SK-N-SH treated with all-trans-retinoic acid at 6 μM for 48 hours (cell line): ENCODE measurements around the gene RREB1.
"Not testable (repeated sequence)": the region's sequence is repeated elsewhere in the genome, so short reads cannot be mapped to it uniquely, and the experiment has no call there.

Experiments
- ATAC-seq: fragments of 200-7000 bp; cut with Tn5 transposase; 3 replicates; pipeline ENCODE4 v1.9.1; 2020; ENCODE audit warnings: mild to moderate bottlenecking, moderate library complexity
- ARNTL ChIP-seq: fragments of 450-650 bp; formaldehyde crosslinking; IDR thresholded peaks from 2 replicates; pipeline ENCODE4 v1.5.0; 2020; ENCODE audit warnings: low read depth, mild to moderate bottlenecking, moderate library complexity, borderline replicate concordance
- CREB5 ChIP-seq: fragments of 250-450 bp; sonication (Bioruptor Pico); IDR thresholded peaks from 2 replicates; pipeline ENCODE4 v1.5.1; 2020; ENCODE audit warnings: low read depth, mild to moderate bottlenecking, moderate library complexity
- CSDC2 ChIP-seq: fragments of 250-450 bp; sonication (Bioruptor Pico); IDR thresholded peaks from 2 replicates; pipeline ENCODE4 v1.5.0; 2020; ENCODE audit warnings: mild to moderate bottlenecking, moderate library complexity
- ESRRG ChIP-seq: fragments of 250-450 bp; sonication (Bioruptor Pico); IDR thresholded peaks from 2 replicates; pipeline ENCODE4 v1.6.1; 2021; ENCODE audit warnings: mild to moderate bottlenecking
- GLIS3 ChIP-seq: fragments of 250-450 bp; sonication (Bioruptor Pico); IDR thresholded peaks from 2 replicates; pipeline ENCODE4 v1.5.0; 2020; ENCODE audit warnings: mild to moderate bottlenecking, moderate library complexity
- ISL1 ChIP-seq: fragments of 250-450 bp; sonication (Bioruptor Pico); IDR thresholded peaks from 2 replicates; pipeline ENCODE4 v2.1.2; 2022; ENCODE audit warnings: mild to moderate bottlenecking, moderate library complexity
- OSR1 ChIP-seq: fragments of 250-450 bp; sonication (Bioruptor Pico); IDR thresholded peaks from 2 replicates; pipeline ENCODE4 v1.8.0; 2022; ENCODE audit warnings: moderate library complexity, mild to moderate bottlenecking, inconsistent platforms
- PATZ1 ChIP-seq: fragments of 250-450 bp; sonication (Bioruptor Pico); IDR thresholded peaks from 2 replicates; pipeline ENCODE4 v1.8.0; 2020; ENCODE audit warnings: mild to moderate bottlenecking, moderate library complexity, borderline replicate concordance
- PPARA ChIP-seq: fragments of 250-450 bp; sonication (Bioruptor Pico); IDR thresholded peaks from 2 replicates; pipeline ENCODE4 v1.5.0; 2020; ENCODE audit warnings: mild to moderate bottlenecking, borderline replicate concordance
- RARB ChIP-seq: fragments of 250-450 bp; sonication (Bioruptor Pico); IDR thresholded peaks from 2 replicates; pipeline ENCODE4 v1.8.0; 2021; ENCODE audit warnings: mild to moderate bottlenecking, moderate library complexity
- SNAI2 ChIP-seq: fragments of 250-450 bp; sonication (Bioruptor Pico); IDR thresholded peaks from 2 replicates; pipeline ENCODE4 v1.5.0; 2020; ENCODE audit warnings: mild to moderate bottlenecking, moderate library complexity
- TCF4 ChIP-seq: fragments of 250-450 bp; sonication (Bioruptor Pico); IDR thresholded peaks from 2 replicates; pipeline ENCODE4 v1.8.0; 2021; ENCODE audit warnings: mild to moderate bottlenecking, moderate library complexity, borderline replicate concordance
- TSHZ2 ChIP-seq: fragments of 250-450 bp; sonication (Bioruptor Pico); IDR thresholded peaks from 2 replicates; pipeline ENCODE4 v1.5.0; 2020; ENCODE audit warnings: mild to moderate bottlenecking, moderate library complexity
- ZC3H10 ChIP-seq: fragments of 250-450 bp; sonication (Bioruptor Pico); IDR thresholded peaks from 2 replicates; pipeline ENCODE4 v1.5.1; 2021; ENCODE audit warnings: mild to moderate bottlenecking, moderate library complexity
- ZNF565 ChIP-seq: fragments of 450-650 bp; formaldehyde crosslinking; conservative IDR thresholded peaks from 2 replicates; pipeline ENCODE4 v1.5.0; 2020; ENCODE audit warnings: low read depth, mild to moderate bottlenecking, moderate library complexity
- ZNF70 ChIP-seq: fragments of 450-650 bp; formaldehyde crosslinking; IDR thresholded peaks from 2 replicates; pipeline ENCODE4 v1.5.0; 2020; ENCODE audit warnings: mild to moderate bottlenecking, moderate library complexity
- ZNF8 ChIP-seq: fragments of 450-650 bp; formaldehyde crosslinking; IDR thresholded peaks from 2 replicates; pipeline ENCODE4 v1.5.0; 2020; ENCODE audit warnings: mild to moderate bottlenecking, moderate library complexity

Gene RREB1

GRCh38 chr6:7270320-7271204, 162.8 kb downstream of the RREB1 start (continued):
- TF ChIP-seq TSHZ2 (CRISPR knock-in tag) (no peak), GLIS3 (CRISPR knock-in tag) (no peak), CREB5 (CRISPR knock-in tag) (no peak)

- ATAC-seq: no peak
- TF ChIP-seq CSDC2 (no peak), RARB (CRISPR knock-in tag) (no peak), PATZ1 (CRISPR knock-in tag) (no peak), SNAI2 (CRISPR knock-in tag) (no peak), CREB5 (CRISPR knock-in tag) (no peak), GLIS3 (CRISPR knock-in tag) (no peak), TSHZ2 (CRISPR knock-in tag) (no peak), ZNF70 (no peak), ISL1 (CRISPR knock-in tag) (no peak), ZC3H10 (no peak), ARNTL (CRISPR knock-in tag) (no peak), OSR1 (CRISPR knock-in tag) (no peak)
- TF ChIP-seq, all 23 proteins: peak for 0
These were observed 163.4 kb downstream of the RREB1 start for GRCh38 chr6:7271205-7271534.

- no peak for ATAC-seq
- TF ChIP-seq ZNF565 (CRISPR knock-in tag) (no peak), GLIS3 (CRISPR knock-in tag) (no peak), ZNF8 (CRISPR knock-in tag) (no peak), TCF4 (CRISPR knock-in tag) (no peak), RARB (CRISPR knock-in tag) (no peak)
These were observed 165.9 kb downstream of the RREB1 start for GRCh38 chr6:7273709-7274108.

GRCh38 chr6:7274525-7274924, 166.8 kb downstream of the RREB1 start:
- not testable (repeated sequence) for ATAC-seq

- no peak for ATAC-seq
- no peak for TF ChIP-seq ZC3H10
- no peak for TF ChIP-seq CSDC2
- TF ChIP-seq SNAI2 (CRISPR knock-in tag): no peak
- no peak for TF ChIP-seq ARNTL (CRISPR knock-in tag)
- no peak for TF ChIP-seq ESRRG (CRISPR knock-in tag)
- TF ChIP-seq PATZ1 (CRISPR knock-in tag): no peak
- no peak for TF ChIP-seq ISL1 (CRISPR knock-in tag)
- no peak for TF ChIP-seq ZNF565 (CRISPR knock-in tag)
- no peak for TF ChIP-seq OSR1 (CRISPR knock-in tag)
- TF ChIP-seq GLIS3 (CRISPR knock-in tag): no peak
- no peak for TF ChIP-seq PPARA (CRISPR knock-in tag)
These were observed 168.4 kb downstream of the RREB1 start for GRCh38 chr6:7276199-7276524.
